GM18870 (cell line): Measurements from ENCODE around the gene MFSD12.
"Not testable (repeated sequence)": the region's sequence is repeated elsewhere in the genome, so short reads cannot be mapped to it uniquely, and the experiment has no call there.

Experiments
- ATAC-seq: cut with Tn5 transposase; IDR thresholded peaks from one replicate; pipeline ENCODE4 v1.9.1; 2021; ENCODE audit warnings: moderate library complexity; ENCODE audit not compliant: unreplicated experiment

MFSD12 gene

GRCh38 chr19:3538965-3539755, 18.2 kb downstream of the MFSD12 start, which contains the start of gene TEKTIP1:
Gene TEKTIP1 (plus strand): TSS chr19:3539174. CDS start chr19:3539178, 4 bp downstream.
- no peak for ATAC-seq

- ATAC-seq, result no peak
These were observed 19.0 kb downstream of the MFSD12 start for GRCh38 chr19:3538258-3538929.

- ATAC-seq, result no peak
These were observed 19.7 kb downstream of the MFSD12 start for GRCh38 chr19:3537438-3538240.

- ATAC-seq, result no peak
These were observed 20.3 kb downstream of the MFSD12 start for GRCh38 chr19:3537101-3537437.

- no peak for ATAC-seq
These were observed 20.8 kb downstream of the MFSD12 start for GRCh38 chr19:3536429-3537100.

- ATAC-seq, result no peak
These were observed 21.4 kb downstream of the MFSD12 start for GRCh38 chr19:3535981-3536380.

- ATAC-seq, result no peak
These were observed 21.8 kb downstream of the MFSD12 start for GRCh38 chr19:3535563-3535965.

GRCh38 chr19:3535235-3535535, 22.2 kb downstream of the MFSD12 start:
- no peak for ATAC-seq

- no peak for ATAC-seq
These were observed 22.8 kb downstream of the MFSD12 start for GRCh38 chr19:3534375-3535234.

GRCh38 chr19:3533563-3534216, 23.7 kb downstream of the MFSD12 start:
- no peak for ATAC-seq

- no peak for ATAC-seq
These were observed 24.4 kb downstream of the MFSD12 start for GRCh38 chr19:3533033-3533432.

GRCh38 chr19:3532154-3532786, 25.1 kb downstream of the MFSD12 start:
- no peak for ATAC-seq

GRCh38 chr19:3531716-3532115, 25.7 kb downstream of the MFSD12 start:
- ATAC-seq, result no peak

GRCh38 chr19:3530389-3530788, 27.0 kb downstream of the MFSD12 start:
- ATAC-seq, result no peak

- ATAC-seq, result not testable (repeated sequence)
These were observed 28.1 kb downstream of the MFSD12 start for GRCh38 chr19:3529299-3529698.

- ATAC-seq, result no peak
These were observed 28.7 kb downstream of the MFSD12 start for GRCh38 chr19:3528539-3529211.

- ATAC-seq, result no peak
These were observed 29.3 kb downstream of the MFSD12 start for GRCh38 chr19:3528080-3528479.

- no peak for ATAC-seq
These were observed 30.0 kb downstream of the MFSD12 start for GRCh38 chr19:3527238-3527910.
